ENCODE data around the gene MBD4. TPM values are rescaled to one million over a fixed set of nuclear protein-coding genes. Genes with fewer than 3 reads are reported as not detected.

The MBD4 gene
- total RNA-seq, 1 experiment from 2014 or later, result 40.1 TPM

DNA sequence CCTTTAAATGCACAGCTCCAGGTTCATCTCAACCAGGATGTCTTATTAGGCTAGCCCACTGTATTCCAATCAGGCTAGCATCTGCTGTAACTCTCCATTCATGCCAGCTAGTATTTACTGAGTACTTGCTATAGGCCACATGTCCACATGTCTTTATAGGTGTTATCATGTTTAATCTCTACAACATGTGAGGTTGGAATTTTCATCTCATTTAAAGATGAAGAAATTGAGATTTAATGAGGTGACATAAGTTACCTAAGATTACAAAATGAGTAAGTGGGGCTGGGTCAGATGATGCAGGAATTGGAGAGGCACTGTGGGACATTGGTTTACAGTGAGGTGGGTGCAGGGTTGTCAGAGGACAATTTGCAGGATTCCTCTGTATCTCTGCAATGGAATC is 3.2 kb upstream of the MBD4 start:
- no peak overlapping the region for H2BK12ac ChIP-seq (ENCODE audit: insufficient read length, low read depth, low read length)
- DNase-seq, result no peak
- H3K4me1 Mint-ChIP-seq, result peaks cover 41% of the 10 kb centered on the region in 2 experiments
- H3K27ac Mint-ChIP-seq, result peak overlapping the region in 1 of 3 experiments; percentile 28; a peak in 2 of 7 replicates
- no peaks in the 10 kb centered on the region for H3K27me3 ChIP-seq (ENCODE audit: insufficient read depth, low read length)
- TF ChIP-seq, protein P1, sequence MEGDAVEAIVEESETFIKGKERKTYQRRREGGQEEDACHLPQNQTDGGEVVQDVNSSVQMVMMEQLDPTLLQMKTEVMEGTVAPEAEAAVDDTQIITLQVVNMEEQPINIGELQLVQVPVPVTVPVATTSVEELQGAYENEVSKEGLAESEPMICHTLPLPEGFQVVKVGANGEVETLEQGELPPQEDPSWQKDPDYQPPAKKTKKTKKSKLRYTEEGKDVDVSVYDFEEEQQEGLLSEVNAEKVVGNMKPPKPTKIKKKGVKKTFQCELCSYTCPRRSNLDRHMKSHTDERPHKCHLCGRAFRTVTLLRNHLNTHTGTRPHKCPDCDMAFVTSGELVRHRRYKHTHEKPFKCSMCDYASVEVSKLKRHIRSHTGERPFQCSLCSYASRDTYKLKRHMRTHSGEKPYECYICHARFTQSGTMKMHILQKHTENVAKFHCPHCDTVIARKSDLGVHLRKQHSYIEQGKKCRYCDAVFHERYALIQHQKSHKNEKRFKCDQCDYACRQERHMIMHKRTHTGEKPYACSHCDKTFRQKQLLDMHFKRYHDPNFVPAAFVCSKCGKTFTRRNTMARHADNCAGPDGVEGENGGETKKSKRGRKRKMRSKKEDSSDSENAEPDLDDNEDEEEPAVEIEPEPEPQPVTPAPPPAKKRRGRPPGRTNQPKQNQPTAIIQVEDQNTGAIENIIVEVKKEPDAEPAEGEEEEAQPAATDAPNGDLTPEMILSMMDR (conservative IDR thresholded peaks at IDR 0.05), result no peak
- peaks cover 7% of the 10 kb centered on the region for H3K23me2 ChIP-seq (ENCODE audit: insufficient read length, low read depth, low read length, poor library complexity, severe bottlenecking)
- no peaks in the 10 kb centered on the region for H3K9me3 Mint-ChIP-seq
- no peak overlapping the region for H3K27ac ChIP-seq (ENCODE audit: insufficient read length, low read depth, low read length)
- H3K4me3 Mint-ChIP-seq, result peak overlapping the region in 1 of 2 experiments; percentile 7; a peak in 1 of 5 replicates
- H3K79me1 ChIP-seq (ENCODE audit: insufficient read depth, low read depth, low read length, poor library complexity, severe bottlenecking), result no peaks in the 10 kb centered on the region
- H3K4me2 ChIP-seq (ENCODE audit: insufficient read depth, insufficient read length, low read length), result no peak overlapping the region
- no peak overlapping the region for H3K9ac ChIP-seq (ENCODE audit: extremely low read depth, insufficient read length, low read length)
- no peaks in the 10 kb centered on the region for H3K27me3 Mint-ChIP-seq (ENCODE audit: low read depth)
- no peak overlapping the region for H3T11ph ChIP-seq (ENCODE audit: low read length)
- H3K56ac ChIP-seq (ENCODE audit: insufficient read length, low read depth, low read length), result no peak overlapping the region
- no peak overlapping the region for H3K4ac ChIP-seq (ENCODE audit: low read depth, low read length)
- H4K20me1 ChIP-seq (ENCODE audit: control insufficient read depth, insufficient read depth, insufficient read length), result no peaks in the 10 kb centered on the region
- H3K9me3 ChIP-seq (ENCODE audit: control insufficient read depth, low read depth, low read length), result no peaks in the 10 kb centered on the region
- H3K4me1 ChIP-seq (ENCODE audit: insufficient read depth, low read length), result peaks cover 4% of the 10 kb centered on the region; the same call in 1 of the 2 replicates
- H4K5ac ChIP-seq (ENCODE audit: insufficient read length, low read depth, low read length), result no peak overlapping the region
- peaks cover 0 to 10% (median 5%) of the 10 kb centered on the region in 3 experiments; a peak in 6 of 7 replicates for H3K36me3 Mint-ChIP-seq (ENCODE audit: insufficient read depth in 1 of 3, low read depth in 3 of 3)
- no peak overlapping the region for H2BK15ac ChIP-seq (ENCODE audit: low read depth, low read length)
- H2AFZ ChIP-seq (ENCODE audit: low read length), result no peak overlapping the region
- no peak overlapping the region for H2BK5ac ChIP-seq (ENCODE audit: insufficient read length, low read length)
- no peak overlapping the region for H3K18ac ChIP-seq (ENCODE audit: insufficient read length, low read depth, low read length)
- no peak overlapping the region for H2AK5ac ChIP-seq (ENCODE audit: insufficient read length, low read length)
- H3K23ac ChIP-seq (ENCODE audit: insufficient read length, low read depth, low read length), result no peak overlapping the region
- H3K79me2 ChIP-seq (ENCODE audit: insufficient read depth, low read length), result peaks cover 2% of the 10 kb centered on the region; the same call in 1 of the 2 replicates
- H3K14ac ChIP-seq (ENCODE audit: insufficient read depth, low read length), result no peak overlapping the region
- H2BK20ac ChIP-seq (ENCODE audit: low read depth, low read length, poor library complexity, severe bottlenecking), result no peak overlapping the region
- H4K8ac ChIP-seq (replicated peaks; ENCODE audit: insufficient read length, low read depth, low read length), result no peak overlapping the region
- no peak overlapping the region for H4K91ac ChIP-seq (ENCODE audit: insufficient read length, low read depth, low read length)
- H2BK120ac ChIP-seq (ENCODE audit: low read depth, low read length, poor library complexity, severe bottlenecking), result no peak overlapping the region

Data from H9 (cell line).